Endothelial cell of umbilical vein (primary cell): ENCODE results near the gene MFRP.

Source experiments
- CTCF ChIP-seq, 2 donors: IDR thresholded peaks; 1 replicate in 1 of 2; 2 replicates in 1 of 2; pipeline ENCODE4 v1.5.1; 2011; ENCODE audit warnings: low read length in 2 of 2, mild to moderate bottlenecking in 2 of 2, moderate library complexity in 2 of 2, control low read depth in 1 of 2, inconsistent platforms in 1 of 2, low read depth in 1 of 2; ENCODE audit not compliant: insufficient read depth in 1 of 2; ENCODE audit errors: extremely low read depth in 1 of 2
- POLR2A ChIP-seq: IDR thresholded peaks from 2 replicates; pipeline ENCODE4 v1.6.1; 2012; ENCODE audit warnings: low read depth, mild to moderate bottlenecking, control low read depth, low read length

DNA sequence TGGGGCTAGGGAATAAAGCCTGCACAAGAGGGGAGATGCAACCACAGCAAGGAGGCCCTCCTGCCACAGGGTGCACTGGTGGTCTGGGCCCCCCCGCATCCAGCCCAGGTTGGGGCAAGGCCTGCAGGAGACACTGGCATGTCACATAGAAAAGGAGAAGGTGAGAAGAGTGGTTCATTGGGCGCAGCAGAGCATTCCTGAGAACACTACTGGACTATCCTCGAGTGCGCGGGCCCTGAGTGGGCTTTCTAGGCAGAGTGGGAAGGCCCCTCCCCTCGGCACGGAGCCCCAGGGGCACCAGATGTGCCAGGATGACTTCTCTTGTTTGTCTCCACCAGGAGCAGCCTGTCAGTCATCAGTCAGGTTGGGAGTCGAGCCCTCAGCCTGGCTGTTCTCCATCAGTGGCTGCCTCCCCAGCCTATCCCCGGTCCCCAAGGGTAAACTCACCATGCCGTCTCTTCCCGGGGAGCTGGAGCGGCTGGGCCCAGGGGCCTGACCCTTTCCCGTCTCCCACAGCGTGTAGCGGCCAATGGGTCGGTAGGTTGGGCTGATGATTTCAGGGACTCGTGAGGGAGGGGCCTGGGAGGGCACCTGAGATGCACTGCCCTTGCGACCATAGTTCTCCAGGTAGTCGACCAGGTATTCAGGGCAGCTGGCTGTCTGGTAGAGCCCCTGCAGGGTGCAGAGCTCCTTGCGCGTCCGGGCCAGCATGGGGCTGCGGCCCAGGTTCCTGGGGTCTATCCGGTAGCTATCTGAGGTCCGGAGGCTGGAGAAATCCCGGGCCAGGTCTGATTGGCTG, 26.0 kb upstream of the MFRP start:
- TF ChIP-seq POLR2A = no peak
- no peak for TF ChIP-seq CTCF (IDR thresholded peaks at IDR 0.05; ENCODE audit: extremely low read depth in 1 of 2, insufficient read depth in 1 of 2, low read depth in 1 of 2, low read length in 2 of 2)
